OCI-LY3 (cell line): ENCODE results near the gene BIVM.

Experiments
- H2AFZ ChIP-seq: fragments of 200-600, 300-600 bp; shearing (Covaris generic); 2 replicates; pipeline ENCODE4 v1.6.0; 2014; ENCODE audit warnings: antibody characterized with exemption, low read depth, low read length
- H3K27ac ChIP-seq: fragments of 200-600, 300-600 bp; sonication (generic); 2 replicates; pipeline ENCODE4 v1.5.1; 2014; ENCODE audit warnings: mild to moderate bottlenecking, low read length, moderate library complexity, mixed read lengths
- H3K27me3 ChIP-seq: fragments of 200-600, 300-600 bp; sonication (generic); 2 replicates; pipeline ENCODE4 v1.6.1; 2014; ENCODE audit warnings: low read depth, low read length, mixed read lengths
- H3K36me3 ChIP-seq: fragments of 200-600, 300-600 bp; sonication (generic); replicated peaks from 2 replicates; pipeline ENCODE3; 2014; ENCODE audit warnings: low read depth, low read length, mixed read lengths
- H3K4me1 ChIP-seq: fragments of 300-600, 200-600 bp; sonication (generic); 2 replicates; pipeline ENCODE4 v1.6.1; 2014; ENCODE audit warnings: low read length, mixed read lengths
- H3K4me2 ChIP-seq: fragments of 200-600, 300-600 bp; sonication (generic); 2 replicates; pipeline ENCODE4 v1.6.1; 2014; ENCODE audit warnings: low read length, mixed read lengths
- H3K4me3 ChIP-seq: fragments of 300-600, 200-600 bp; sonication (generic); 2 replicates; pipeline ENCODE4 v1.5.1; 2014; ENCODE audit warnings: antibody characterized with exemption, mild to moderate bottlenecking, low read length, moderate library complexity
- H3K79me2 ChIP-seq: fragments of 300-600, 200-600 bp; shearing (Covaris generic); 2 replicates; pipeline ENCODE4 v1.6.1; 2014; ENCODE audit warnings: mild to moderate bottlenecking, low read length, mixed read lengths
- H3K9ac ChIP-seq: fragments of 300-600, 200-600 bp; shearing (Covaris generic); 2 replicates; pipeline ENCODE4 v1.6.0; 2014; ENCODE audit warnings: mild to moderate bottlenecking, low read length, moderate library complexity
- H3K9me3 ChIP-seq: fragments of 200-600, 300-600 bp; shearing (Covaris generic); 2 replicates; pipeline ENCODE4 v1.6.1; 2014; ENCODE audit warnings: low read length, mixed read lengths; ENCODE audit not compliant: insufficient read depth
- H4K20me1 ChIP-seq: fragments of 200-600, 300-600 bp; sonication (generic); 2 replicates; pipeline ENCODE4 v1.6.1; 2016; ENCODE audit warnings: low read length, mixed read lengths; ENCODE audit not compliant: insufficient read depth
- EZH2phosphoT487 ChIP-seq: fragments of 200-600 bp; shearing (Covaris generic); IDR thresholded peaks from 2 replicates; pipeline ENCODE4 v1.6.1; 2018; ENCODE audit warnings: antibody characterized with exemption, mixed run types, low read depth
- TF ChIP-seq, protein P1 (sequence below): fragments of 200-600, 300-600 bp; sonication (generic); IDR thresholded peaks from 2 replicates; pipeline ENCODE4 v1.5.1; 2014; ENCODE audit warnings: antibody characterized with exemption, low read length, low read depth

BIVM gene

DNA sequence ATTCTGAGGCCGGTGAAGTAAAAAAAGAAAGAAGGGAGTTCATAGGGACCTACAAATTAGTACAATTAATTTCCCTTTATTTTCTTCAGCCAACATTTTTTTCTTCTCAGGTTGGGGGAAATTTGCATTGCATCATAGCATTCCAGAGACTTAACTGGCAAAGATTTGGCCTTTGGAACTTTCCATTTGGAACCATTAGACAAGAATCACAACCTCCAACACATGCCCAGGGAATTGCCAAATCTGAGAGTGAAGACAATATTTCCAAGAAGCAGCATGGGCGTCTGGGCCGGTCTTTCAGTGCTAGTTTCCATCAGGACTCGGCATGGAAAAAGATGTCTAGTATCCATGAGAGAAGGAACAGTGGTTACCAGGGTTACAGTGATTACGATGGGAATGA, 40.5 kb downstream of the BIVM start:
- TF ChIP-seq, protein P1, sequence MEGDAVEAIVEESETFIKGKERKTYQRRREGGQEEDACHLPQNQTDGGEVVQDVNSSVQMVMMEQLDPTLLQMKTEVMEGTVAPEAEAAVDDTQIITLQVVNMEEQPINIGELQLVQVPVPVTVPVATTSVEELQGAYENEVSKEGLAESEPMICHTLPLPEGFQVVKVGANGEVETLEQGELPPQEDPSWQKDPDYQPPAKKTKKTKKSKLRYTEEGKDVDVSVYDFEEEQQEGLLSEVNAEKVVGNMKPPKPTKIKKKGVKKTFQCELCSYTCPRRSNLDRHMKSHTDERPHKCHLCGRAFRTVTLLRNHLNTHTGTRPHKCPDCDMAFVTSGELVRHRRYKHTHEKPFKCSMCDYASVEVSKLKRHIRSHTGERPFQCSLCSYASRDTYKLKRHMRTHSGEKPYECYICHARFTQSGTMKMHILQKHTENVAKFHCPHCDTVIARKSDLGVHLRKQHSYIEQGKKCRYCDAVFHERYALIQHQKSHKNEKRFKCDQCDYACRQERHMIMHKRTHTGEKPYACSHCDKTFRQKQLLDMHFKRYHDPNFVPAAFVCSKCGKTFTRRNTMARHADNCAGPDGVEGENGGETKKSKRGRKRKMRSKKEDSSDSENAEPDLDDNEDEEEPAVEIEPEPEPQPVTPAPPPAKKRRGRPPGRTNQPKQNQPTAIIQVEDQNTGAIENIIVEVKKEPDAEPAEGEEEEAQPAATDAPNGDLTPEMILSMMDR, result no peak
- TF ChIP-seq EZH2phosphoT487, result no peak
- Histone ChIP-seq H3K27ac (no peak overlapping the region), H3K4me2 (no peak overlapping the region), H3K9me3 (no peaks in the 10 kb centered on the region), H3K9ac (no peak overlapping the region), H3K79me2 (no peaks in the 10 kb centered on the region), H3K4me1 (no peaks in the 10 kb centered on the region), H3K4me3 (no peak overlapping the region), H3K36me3 (peaks cover 8% of the 10 kb centered on the region), H2AFZ (no peak overlapping the region), H4K20me1 (no peaks in the 10 kb centered on the region), H3K27me3 (no peaks in the 10 kb centered on the region)

DNA sequence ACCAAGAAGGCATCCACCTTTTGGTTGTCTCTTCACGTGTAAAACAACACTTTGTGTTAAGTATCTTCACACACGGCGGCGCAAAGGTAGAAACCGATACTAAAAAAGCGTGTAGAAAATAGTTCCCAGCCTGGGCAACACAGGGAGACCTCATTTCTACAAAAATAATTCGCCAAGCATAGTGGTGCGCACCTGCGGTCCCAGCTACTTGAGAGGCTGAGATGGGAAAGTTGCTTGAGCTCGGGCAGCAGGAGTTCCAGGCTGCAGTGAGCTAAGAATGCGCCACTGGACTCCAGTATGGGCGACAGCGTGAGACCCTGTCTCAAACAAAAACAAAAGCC, 46.3 kb downstream of the BIVM start:
- peak overlapping the region; percentile 85 for H3K27ac ChIP-seq
- H3K4me2 ChIP-seq, result peak overlapping the region; percentile 48
- H3K79me2 ChIP-seq, result peaks cover 52% of the 10 kb centered on the region
- peak overlapping the region; percentile 68 for H2AFZ ChIP-seq
- H3K4me1 ChIP-seq, result peaks cover 12% of the 10 kb centered on the region; the same call in 1 of the 2 replicates
- H3K36me3 ChIP-seq, result no peaks in the 10 kb centered on the region
- no peaks in the 10 kb centered on the region for H3K27me3 ChIP-seq
- peak overlapping the region; percentile 89 for H3K4me3 ChIP-seq
- H4K20me1 ChIP-seq, result peaks cover 20% of the 10 kb centered on the region
- peak overlapping the region; percentile 95 for H3K9ac ChIP-seq
- H3K9me3 ChIP-seq, result no peaks in the 10 kb centered on the region
- TF ChIP-seq, protein P1, result no peak
- no peak for TF ChIP-seq EZH2phosphoT487

GRCh38 chr13:102845630-102846260, 46.8 kb downstream of the BIVM start, which contains the start of gene ERCC5:
ERCC5 (plus strand) TSS chr13:102846032; CDS start chr13:102846267, 235 bp downstream.
- H4K20me1 ChIP-seq, result peaks cover 20% of the 10 kb centered on the region
- H2AFZ ChIP-seq, result peak within 1 kb of the TSS; percentile 68
- peak within 1 kb of the TSS; percentile 89 for H3K4me3 ChIP-seq
- H3K4me1 ChIP-seq, result peaks cover 12% of the 10 kb centered on the region; the same call in 1 of the 2 replicates
- H3K27ac ChIP-seq, result peak within 1 kb of the TSS; percentile 85
- H3K4me2 ChIP-seq, result peak within 1 kb of the TSS; percentile 83
- H3K9ac ChIP-seq, result peak within 1 kb of the TSS; percentile 95
- no peaks in the 10 kb centered on the region for H3K36me3 ChIP-seq
- H3K27me3 ChIP-seq, result no peaks in the 10 kb centered on the region
- H3K9me3 ChIP-seq, result no peaks in the 10 kb centered on the region
- H3K79me2 ChIP-seq, result peaks cover 57% of the 10 kb centered on the region
- TF ChIP-seq, protein P1, result no peak
- no peak for TF ChIP-seq EZH2phosphoT487

GRCh38 chr13:102846261-102847015, 47.5 kb downstream of the BIVM start:
- peak overlapping the region; percentile 85 for H3K27ac ChIP-seq
- H3K27me3 ChIP-seq, result no peaks in the 10 kb centered on the region
- peaks cover 12% of the 10 kb centered on the region; the same call in 1 of the 2 replicates for H3K4me1 ChIP-seq
- H3K9ac ChIP-seq, result peak overlapping the region; percentile 95
- H3K4me2 ChIP-seq, result peak overlapping the region; percentile 83
- peaks cover 57% of the 10 kb centered on the region for H3K79me2 ChIP-seq
- peak overlapping the region; percentile 89 for H3K4me3 ChIP-seq
- H3K36me3 ChIP-seq, result no peaks in the 10 kb centered on the region
- H3K9me3 ChIP-seq, result no peaks in the 10 kb centered on the region
- no peak for TF ChIP-seq EZH2phosphoT487
- TF ChIP-seq, protein P1, result no peak
- H4K20me1 ChIP-seq, result peaks cover 20% of the 10 kb centered on the region
- H2AFZ ChIP-seq, result peak overlapping the region; percentile 57
